Mucosa of descending colon (tissue), 3 donors: ENCODE data around the gene LAMA2. TPM values are rescaled to one million over a fixed set of nuclear protein-coding genes. Genes with fewer than 3 reads are reported as not detected.
A peak's percentile ranks its signal among the peaks of the same experiment; 100 is the strongest.

Experiments used
- ATAC-seq: fragments of 200-7000 bp; cut with Tn5 transposase; one replicate; pipeline ENCODE4 v1.9.1; 2020; ENCODE audit warnings: mild to moderate bottlenecking, moderate library complexity
- DNase-seq, 3 donors: peaks; one replicate each; pipeline ENCODE4 v3.0.0-alpha.2; 2020
- H3K36me3 ChIP-seq: fragments of 200-600 bp; one replicate; pipeline ENCODE4 v1.8.0; 2021; ENCODE audit warnings: low read depth, mild to moderate bottlenecking
- H3K4me1 ChIP-seq: fragments of 200-600 bp; one replicate; pipeline ENCODE4 v1.8.0; 2021; ENCODE audit warnings: low read depth, mild to moderate bottlenecking
- H3K4me3 ChIP-seq: fragments of 200-600 bp; one replicate; pipeline ENCODE4 v1.8.0; 2021; ENCODE audit warnings: mild to moderate bottlenecking
- H3K9me3 ChIP-seq: fragments of 200-600 bp; one replicate; pipeline ENCODE4 v1.8.0; 2021; ENCODE audit warnings: mild to moderate bottlenecking
- intact Hi-C, 2 donors: fragments of 100-400 bp; cut with DNase I in 1 of 2; cut with micrococcal nuclease in 1 of 2; formaldehyde crosslinking; loops; one replicate each; pipeline versions ENCODE4 v1.11.0 to v1.11.1; 2022; cut with DNase I, micrococcal nuclease
- total RNA-seq, 3 donors: library from RNA; stranded (reverse); fragmentation: NEBNext Ultra II Directional in 2 of 3; extraction: Animal tissue kit (Norgen Biotek cat#: 25700) in 2 of 3; gene quantifications; one replicate each; pipeline versions ENCODE4 v1.2.1 to v1.2.4, GENCODE V29; 2021 to 2023
- TF ChIP-seq, protein P1 (sequence below): fragments of 200-600 bp; IDR thresholded peaks from one replicate; pipeline ENCODE4 v1.8.0; 2022; ENCODE audit warnings: antibody characterized with exemption, mild to moderate bottlenecking
- donor health status: DM: no; HTN: no; CAD: no; lungs with moderate emphysema.
- donor health status: DM: no; HTN: no; CAD: no.
- donor health status: DM: no; HTN: yes; CAD: no.

Gene LAMA2
- total RNA-seq, 3 donors from 2014 or later: 3.6 to 29.4 (median 18.4) TPM

DNA sequence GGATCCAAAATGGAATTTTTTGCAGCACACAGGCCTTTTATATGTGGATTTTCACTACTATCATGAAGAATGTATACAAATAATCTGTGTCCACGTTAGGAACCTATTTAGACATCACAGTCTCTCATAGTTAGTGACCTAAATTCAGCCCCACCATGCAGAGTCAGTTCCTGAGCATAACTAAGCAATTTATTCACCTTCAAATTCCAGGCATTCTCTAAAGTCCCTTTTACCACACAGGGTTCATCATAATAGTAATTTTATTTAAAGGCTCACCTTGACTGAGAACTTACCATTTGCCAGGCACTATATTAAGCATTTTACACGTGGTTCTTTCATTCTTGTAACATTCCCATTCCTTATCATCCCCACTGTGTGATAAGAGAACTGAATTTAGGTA, 473.2 kb downstream of the LAMA2 start:
- no peak for DNase-seq
- Histone ChIP-seq H3K36me3 (no peaks in the 10 kb centered on the region), H3K4me1 (peaks cover 9% of the 10 kb centered on the region), H3K4me3 (no peak overlapping the region), H3K9me3 (no peaks in the 10 kb centered on the region)
- TF ChIP-seq, protein P1, sequence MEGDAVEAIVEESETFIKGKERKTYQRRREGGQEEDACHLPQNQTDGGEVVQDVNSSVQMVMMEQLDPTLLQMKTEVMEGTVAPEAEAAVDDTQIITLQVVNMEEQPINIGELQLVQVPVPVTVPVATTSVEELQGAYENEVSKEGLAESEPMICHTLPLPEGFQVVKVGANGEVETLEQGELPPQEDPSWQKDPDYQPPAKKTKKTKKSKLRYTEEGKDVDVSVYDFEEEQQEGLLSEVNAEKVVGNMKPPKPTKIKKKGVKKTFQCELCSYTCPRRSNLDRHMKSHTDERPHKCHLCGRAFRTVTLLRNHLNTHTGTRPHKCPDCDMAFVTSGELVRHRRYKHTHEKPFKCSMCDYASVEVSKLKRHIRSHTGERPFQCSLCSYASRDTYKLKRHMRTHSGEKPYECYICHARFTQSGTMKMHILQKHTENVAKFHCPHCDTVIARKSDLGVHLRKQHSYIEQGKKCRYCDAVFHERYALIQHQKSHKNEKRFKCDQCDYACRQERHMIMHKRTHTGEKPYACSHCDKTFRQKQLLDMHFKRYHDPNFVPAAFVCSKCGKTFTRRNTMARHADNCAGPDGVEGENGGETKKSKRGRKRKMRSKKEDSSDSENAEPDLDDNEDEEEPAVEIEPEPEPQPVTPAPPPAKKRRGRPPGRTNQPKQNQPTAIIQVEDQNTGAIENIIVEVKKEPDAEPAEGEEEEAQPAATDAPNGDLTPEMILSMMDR: no peak
- ATAC-seq: no peak
- intact Hi-C loops: no loop called here

DNA sequence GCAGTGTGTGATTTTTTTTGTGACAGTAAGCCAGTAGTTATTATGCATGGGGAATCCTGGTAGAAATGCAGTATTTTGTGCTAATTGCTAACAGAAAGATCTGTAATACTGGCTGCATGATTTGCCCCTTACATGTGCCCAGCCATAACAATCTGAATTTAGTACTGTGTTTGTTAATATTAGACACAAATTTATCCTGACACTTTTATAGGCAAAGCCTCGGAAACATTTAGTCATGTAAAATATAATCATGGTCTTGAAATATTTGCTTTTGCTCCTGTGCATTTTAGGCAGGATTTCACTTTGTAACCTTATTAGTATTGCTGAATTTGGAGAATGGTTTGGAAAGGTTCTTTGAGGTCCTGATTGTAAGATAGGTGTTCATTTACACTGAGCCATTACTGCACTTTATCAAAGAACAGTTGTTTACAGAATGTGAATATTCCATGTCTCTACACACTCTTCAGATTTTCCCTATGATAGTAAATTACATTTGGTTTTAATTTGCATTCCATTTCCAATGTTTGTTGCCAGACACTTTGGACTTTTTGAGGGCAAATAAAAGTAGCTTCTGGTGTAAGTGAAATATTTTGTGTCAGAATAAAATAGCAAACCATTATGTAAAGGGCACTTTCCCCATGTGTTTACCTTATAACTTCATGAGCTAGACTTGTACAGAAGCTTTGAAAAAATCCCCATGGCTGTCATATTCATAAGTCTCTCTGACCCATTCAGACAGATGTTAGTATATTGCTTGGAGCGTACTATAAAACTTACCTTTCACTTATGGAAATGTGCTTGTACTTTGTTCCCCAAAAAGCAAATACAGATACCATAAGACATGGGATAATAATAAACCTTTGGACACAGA, 477.1 kb downstream of the LAMA2 start:
- Histone ChIP-seq H3K4me1 (peaks cover 9% of the 10 kb centered on the region), H3K4me3 (no peak overlapping the region), H3K36me3 (no peaks in the 10 kb centered on the region), H3K9me3 (no peaks in the 10 kb centered on the region)
- TF ChIP-seq, protein P1: no peak
- DNase-seq (no peak), ATAC-seq (peak; percentile 97)
- intact Hi-C loops: no loop called here

DNA sequence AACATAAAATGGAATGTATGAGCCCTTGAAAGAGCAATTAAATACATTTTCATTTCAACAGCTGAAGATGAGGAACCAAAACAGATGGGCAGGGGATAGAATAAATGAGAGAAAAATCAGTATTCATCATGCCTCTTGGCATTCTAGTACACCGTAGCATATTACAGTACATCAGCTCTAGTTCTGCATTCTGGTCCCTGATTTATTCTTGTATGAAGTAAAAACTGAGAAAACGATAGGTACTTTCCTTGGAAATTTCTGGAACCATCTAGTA, 477.7 kb downstream of the LAMA2 start:
- DNase-seq: no peak
- Histone ChIP-seq H3K9me3 (no peaks in the 10 kb centered on the region), H3K4me3 (no peak overlapping the region), H3K36me3 (no peaks in the 10 kb centered on the region), H3K4me1 (peaks cover 9% of the 10 kb centered on the region)
- TF ChIP-seq, protein P1: no peak
- intact Hi-C loops: no loop called here
- no peak for ATAC-seq

DNA sequence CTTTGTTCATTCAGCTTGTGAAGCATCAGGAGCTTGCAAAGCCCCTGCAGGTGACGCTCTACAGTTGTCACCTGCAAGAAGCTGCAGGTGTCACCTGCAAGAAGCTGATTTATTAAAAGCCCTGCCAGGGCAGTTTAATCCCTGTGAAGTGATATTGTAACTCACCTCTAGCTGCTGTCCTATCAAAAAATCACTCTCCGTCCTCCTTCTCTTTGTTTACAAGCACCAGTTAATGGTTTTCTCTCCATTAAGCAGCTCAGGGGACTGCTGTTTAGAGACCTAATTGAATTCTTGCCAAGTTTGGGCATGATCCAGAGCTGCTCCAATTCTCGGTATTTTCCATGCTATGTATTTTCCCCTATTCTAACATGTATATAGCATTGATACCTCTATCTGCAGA, 481.1 kb downstream of the LAMA2 start:
- TF ChIP-seq, protein P1: no peak
- Histone ChIP-seq H3K4me3 (no peak overlapping the region), H3K4me1 (peaks cover 9% of the 10 kb centered on the region), H3K9me3 (no peaks in the 10 kb centered on the region), H3K36me3 (no peaks in the 10 kb centered on the region)
- ATAC-seq (no peak), DNase-seq (no peak)
- intact Hi-C loops: no loop called here

DNA sequence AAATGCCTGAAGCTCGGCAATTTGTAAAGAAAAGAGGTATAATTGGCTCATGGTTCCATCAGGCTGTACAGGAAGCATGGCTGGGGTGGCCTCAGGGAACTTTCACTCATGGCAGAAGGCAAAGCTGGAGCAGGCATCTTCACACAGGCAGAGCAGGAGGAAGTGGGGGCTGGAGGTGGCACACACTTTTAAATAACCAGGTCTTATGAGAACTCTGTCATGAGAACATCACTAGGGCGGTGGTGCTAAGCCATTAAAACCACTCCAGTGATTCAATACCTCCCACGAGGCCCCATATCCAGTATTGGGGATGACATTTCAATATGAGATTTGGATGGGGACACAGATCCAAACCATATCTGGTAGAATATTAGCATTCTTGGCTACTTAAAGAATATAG, 481.8 kb downstream of the LAMA2 start:
- Histone ChIP-seq H3K36me3 (no peaks in the 10 kb centered on the region), H3K4me3 (no peak overlapping the region), H3K4me1 (peaks cover 2% of the 10 kb centered on the region), H3K9me3 (no peaks in the 10 kb centered on the region)
- TF ChIP-seq, protein P1: no peak
- DNase-seq: no peak
- intact Hi-C loops: no loop called here
- no peak for ATAC-seq

DNA sequence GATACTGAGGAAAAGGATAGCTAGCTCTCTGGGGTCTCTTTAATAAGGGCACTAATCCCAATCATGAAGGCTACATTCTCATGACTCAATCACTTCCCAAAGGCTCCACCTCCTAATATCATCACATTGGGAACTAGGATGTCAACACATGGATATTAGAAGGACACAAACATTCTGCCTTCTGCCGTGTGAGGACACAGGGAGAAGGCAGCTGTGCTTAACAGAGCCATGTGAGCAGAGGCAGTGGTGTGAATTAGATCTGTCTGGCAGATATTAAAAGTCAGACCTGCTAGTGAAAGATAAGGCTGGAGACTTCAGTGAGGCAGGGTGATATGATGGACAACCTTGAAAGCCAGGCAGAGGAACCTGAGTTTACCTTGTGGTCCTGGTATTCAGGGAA, 485.1 kb downstream of the LAMA2 start:
- Histone ChIP-seq H3K4me3 (no peak overlapping the region), H3K4me1 (no peaks in the 10 kb centered on the region), H3K36me3 (no peaks in the 10 kb centered on the region), H3K9me3 (no peaks in the 10 kb centered on the region)
- DNase-seq (no peak), ATAC-seq (no peak)
- TF ChIP-seq, protein P1: no peak
- intact Hi-C loops: no loop called here
